NCI-H774 (cell line): ENCODE results near the gene PHIP.
A peak's percentile ranks its signal among the peaks of the same experiment; 100 is the strongest.
"Not testable (repeated sequence)": the region's sequence is repeated elsewhere in the genome, so short reads cannot be mapped to it uniquely, and the experiment has no call there.

Experiments
- DNase-seq: peaks from one replicate; lab custom pipeline; 2025; lab: John Stamatoyannopoulos, UW

PHIP gene

GRCh38 chr6:79078075-79078969, at the start of gene PHIP:
Gene PHIP, minus strand, starts transcription at chr6:79078254. Its CDS starts 186 bp downstream, at chr6:79078068.
- peak; percentile 99 for DNase-seq

DNA sequence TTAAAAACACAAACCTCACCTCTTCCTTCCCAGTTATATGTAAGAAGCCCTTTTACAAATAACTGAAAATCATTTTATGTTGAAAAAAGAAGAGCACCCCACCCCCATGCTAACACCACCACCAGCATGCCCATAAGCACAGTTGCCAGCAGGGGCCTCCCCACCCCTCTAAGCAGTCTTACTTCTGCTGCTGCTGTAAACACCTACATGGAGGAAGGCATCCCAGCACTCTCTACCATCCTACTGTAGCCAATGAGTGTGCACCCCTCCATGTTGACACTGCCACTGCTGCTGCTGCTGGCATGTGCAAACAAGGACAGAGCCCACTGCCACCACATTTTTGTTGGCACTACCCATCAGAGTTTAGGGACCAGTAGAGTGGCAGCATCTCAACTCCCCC, 49.6 kb upstream of the PHIP start:
- no peak for DNase-seq

- no peak for DNase-seq
These were observed 41.2 kb upstream of the PHIP start for GRCh38 chr6:79119217-79119616.

DNA sequence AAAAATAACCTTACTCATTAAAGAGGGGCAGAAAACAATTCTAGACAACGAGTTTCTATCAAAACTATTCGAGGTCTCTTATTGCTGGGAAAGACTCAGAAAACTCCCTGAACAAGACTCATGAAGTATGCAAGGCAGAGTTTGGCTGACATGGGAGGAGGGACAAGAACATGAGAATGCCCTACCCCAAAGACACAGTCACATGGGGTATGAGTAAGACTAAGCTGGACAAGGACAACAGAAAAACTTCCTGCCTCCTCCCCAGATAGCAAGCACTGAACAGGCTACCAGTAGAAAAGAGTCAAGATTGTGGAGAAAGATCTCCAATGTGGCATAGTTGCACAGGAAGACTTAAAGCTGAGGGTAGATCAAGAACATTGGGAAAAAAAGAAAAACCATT, 39.7 kb upstream of the PHIP start:
- DNase-seq, result no peak

GRCh38 chr6:79115553-79116182, 37.6 kb upstream of the PHIP start:
- no peak for DNase-seq

GRCh38 chr6:79111549-79111948, 33.5 kb upstream of the PHIP start:
- no peak for DNase-seq

GRCh38 chr6:79101164-79101563, 23.1 kb upstream of the PHIP start:
- no peak for DNase-seq

- no peak for DNase-seq
These were observed 22.2 kb upstream of the PHIP start for GRCh38 chr6:79100304-79100703.

DNA sequence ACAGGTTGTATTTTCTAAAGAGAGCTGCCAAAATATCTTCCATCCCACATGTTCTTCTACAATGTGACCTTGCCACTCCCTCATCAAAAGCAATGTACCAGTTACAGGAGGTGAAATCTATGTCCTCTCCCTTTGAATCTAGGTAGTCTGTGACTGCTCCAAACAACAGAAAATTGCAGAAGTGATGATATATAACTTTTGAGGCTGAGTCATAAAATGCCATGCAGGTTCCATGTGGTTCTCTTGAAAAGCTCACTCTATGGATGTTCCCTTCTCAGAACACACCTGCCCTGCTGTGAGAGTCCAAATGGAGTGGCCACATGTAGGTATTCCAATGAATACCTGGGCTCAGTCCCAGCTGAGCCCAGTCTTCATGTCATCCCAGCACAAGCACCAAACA, 16.9 kb upstream of the PHIP start:
- DNase-seq, result no peak

GRCh38 chr6:79091801-79092200, 13.7 kb upstream of the PHIP start:
- DNase-seq, result not testable (repeated sequence)

- no peak for DNase-seq
These were observed 11.7 kb upstream of the PHIP start for GRCh38 chr6:79089552-79090404.

GRCh38 chr6:79084693-79085092, 6.6 kb upstream of the PHIP start:
- no peak for DNase-seq

- DNase-seq, result no peak
These were observed 4.2 kb upstream of the PHIP start for GRCh38 chr6:79082304-79082703.

GRCh38 chr6:79081663-79082062, 3.6 kb upstream of the PHIP start:
- no peak for DNase-seq

DNA sequence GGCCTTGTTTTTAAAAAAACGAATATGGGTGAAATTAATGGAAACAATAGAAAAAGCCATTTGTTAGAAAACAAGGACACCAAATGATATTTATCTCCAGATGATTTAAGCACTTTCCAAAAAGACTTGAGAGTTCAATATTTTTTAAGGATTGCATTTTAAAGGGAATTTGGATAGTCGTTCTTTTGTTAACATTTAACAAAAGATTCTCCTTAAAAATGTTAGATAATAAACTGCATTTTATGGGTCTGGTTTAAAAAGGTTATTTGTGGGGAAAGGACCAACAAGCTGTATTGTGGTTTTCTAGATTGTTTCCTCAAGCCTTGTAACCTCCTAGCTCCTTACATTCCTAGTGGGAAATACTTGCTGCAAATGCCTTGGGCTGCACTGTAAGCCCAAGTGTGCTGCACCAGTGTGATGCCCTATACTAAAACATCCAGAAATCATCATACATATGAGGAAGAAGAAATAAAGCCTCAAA, 1.5 kb upstream of the PHIP start:
- no peak for DNase-seq

DNA sequence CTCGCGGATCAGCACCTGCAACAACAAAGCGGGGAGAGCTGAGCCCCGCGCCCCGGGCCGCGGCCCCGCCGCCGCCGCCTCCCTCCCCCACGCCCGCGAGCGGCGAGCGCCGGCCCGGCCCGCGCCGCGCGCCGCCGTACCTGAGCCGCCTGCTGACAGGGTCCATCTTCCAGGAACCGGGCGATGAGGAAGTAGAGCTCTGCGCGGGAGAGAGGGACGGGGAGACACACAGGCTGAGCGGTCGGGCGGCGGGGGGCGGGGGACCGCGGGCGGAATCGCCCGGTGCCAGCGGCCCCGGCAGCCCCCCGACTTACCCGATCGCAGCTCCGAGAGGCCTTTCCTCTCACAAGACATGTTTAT, 359 bp downstream of the PHIP start:
- DNase-seq, result peak; percentile 78

- DNase-seq, result peak; percentile 97
These were observed 1.0 kb downstream of the PHIP start for GRCh38 chr6:79076782-79077641.

DNA sequence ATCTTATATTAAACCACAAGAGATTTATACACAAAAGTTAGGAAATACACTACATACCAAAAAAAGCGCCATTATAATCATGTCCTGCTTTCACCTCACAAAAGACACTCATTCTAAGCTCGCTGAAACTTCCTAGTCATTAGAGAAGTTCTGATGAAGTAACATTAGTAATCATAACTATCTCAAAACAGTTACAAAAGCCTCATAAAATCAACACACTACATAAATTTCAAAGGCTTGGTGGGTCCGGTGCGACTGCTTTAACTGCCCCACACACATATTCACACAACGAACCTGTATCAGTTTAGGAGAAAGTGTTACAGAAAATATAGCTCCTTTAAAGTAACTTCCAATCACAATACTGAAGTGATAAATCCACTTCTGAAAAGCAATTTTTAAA, 1.9 kb downstream of the PHIP start:
- DNase-seq, result no peak

- DNase-seq, result no peak
These were observed 4.2 kb downstream of the PHIP start for GRCh38 chr6:79073888-79074287.

DNA sequence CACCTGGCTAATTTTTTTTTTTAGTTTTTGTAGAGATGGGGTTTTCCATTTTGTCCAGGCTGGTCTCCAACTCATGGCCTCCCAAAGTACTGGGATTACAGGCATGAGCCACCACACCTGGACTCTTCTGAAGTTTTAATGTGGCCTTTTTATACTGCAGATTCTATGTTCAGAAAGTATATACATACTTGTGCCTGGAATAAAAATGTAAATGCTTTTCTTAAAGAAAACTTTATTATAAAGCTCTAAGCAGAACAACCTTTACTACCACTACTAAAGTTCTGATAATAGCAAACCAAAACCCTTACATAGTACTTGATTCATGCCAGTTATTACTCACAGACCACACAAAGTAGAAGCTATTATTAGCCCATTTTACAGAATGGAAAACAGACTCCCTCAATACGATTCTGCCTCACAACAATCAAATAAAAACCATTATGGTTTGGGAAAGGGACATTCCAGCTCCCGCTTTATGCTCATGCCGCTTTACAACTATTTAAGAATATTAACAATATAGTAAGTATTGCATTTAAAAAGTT, 5.3 kb downstream of the PHIP start:
- no peak for DNase-seq

DNA sequence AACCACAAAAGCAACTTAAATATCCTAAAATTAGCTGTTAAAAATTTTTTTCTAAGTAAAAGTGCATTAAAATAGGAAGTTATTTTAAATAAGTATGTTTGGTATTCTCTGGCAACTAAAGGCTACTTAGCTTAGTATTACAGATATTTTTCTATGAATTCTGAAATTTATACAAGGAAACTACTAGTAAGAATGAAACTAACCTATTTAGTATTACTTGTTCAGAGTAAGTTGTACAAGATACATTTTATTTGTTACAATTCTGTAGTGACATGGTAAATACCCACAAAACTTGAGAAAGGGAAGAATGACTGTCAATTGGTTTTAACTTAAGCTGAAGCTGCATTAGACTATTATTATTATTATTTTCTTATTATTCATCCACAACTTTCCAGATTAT, 6.5 kb downstream of the PHIP start:
- no peak for DNase-seq
